ENCODE measurements around the gene PRPF18.

The PRPF18 gene

DNA sequence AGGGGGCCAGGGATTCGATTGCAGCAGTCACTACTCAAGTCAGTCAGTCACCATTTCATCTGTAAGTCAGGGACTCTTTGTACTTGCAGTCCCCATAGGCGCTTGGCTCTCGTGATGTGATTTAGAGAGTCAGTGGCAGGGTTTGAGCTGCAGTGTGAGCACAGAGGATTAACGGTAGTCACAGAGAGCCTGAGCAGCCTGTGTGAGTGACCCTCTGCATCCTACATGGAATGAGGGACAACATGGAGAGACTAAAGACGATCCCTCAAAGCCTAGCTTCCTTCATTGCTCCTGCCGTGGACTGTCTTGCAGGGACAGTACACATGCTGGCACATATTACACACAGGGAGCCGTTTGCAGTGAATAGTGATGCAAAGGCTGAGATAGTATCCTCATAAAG, 56.3 kb downstream of the PRPF18 start:
- no peak for DNase-seq (ENCODE audit: low read depth)

DNA sequence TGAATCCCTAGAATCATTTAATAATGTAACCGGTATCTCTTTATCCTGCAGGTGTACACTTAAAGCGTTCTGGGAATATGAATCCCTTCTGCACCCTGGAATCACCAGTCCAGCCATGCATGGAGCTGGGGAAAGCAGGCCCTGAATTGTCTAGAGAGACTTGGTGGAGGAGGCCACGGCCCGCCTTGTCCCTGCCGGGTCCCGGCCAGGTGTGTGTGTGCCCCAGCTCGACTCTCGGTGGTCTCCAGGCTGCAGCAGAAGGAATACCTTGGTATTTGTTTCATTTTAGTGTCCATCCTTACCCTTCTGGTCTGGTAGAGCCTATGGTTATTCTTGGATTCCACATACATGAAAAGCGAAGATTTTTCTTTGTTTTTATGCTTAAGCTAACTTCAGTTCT, 58.1 kb downstream of the PRPF18 start:
- no peak for DNase-seq (ENCODE audit: low read depth)

DNA sequence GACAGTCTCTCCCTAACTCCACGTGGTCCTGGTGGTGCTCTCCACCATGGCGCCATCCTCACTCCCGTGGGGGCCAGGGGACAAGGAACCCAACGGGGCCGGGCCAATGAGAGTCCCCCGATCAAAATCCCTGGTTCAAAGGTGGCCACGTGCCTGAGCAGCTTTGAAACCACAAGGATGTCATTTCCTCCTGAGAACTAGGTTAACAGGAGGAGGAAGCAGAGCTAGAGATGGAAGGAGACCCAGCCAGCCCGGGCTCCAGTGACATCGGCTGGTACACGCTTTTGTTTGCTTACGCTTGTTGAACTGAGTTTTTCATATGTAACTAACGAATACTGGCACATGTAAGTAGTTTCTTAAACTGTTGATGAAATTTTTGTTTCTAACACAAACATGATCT, 61.7 kb downstream of the PRPF18 start:
- DNase-seq (ENCODE audit: low read depth): no peak

DNA sequence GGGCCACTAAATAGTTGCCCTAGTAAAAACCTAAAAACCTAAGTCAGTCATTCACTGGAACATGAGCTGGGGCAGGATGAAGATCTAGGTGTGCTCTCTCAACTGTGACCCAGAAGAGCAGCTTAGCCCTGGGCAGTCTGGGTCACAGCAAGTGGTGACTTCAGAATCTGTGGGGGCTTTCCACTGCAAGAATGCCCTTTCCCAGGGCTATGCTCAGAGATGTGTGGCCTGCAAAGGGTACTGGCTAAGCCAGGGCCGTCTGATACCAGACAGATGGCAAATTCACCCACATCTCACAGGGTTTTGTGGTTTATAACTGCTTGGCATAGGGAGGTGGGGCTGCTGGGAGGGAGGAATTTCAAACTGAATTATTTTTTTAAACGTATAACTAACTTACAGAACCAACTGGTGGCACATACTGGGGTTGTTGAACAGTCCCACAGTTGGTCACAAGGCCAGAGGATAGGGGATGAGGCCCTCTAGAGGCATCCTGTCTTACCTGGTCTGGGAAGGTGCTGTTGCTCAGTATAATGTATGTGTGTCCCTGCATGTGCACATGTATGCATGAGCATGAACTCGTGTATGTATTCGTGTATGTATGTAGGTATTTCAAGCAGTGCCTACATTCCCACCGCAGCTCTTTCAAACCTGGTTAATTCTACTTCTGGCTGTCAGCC, 63.2 kb downstream of the PRPF18 start:
- DNase-seq (ENCODE audit: low read depth): no peak

DNA sequence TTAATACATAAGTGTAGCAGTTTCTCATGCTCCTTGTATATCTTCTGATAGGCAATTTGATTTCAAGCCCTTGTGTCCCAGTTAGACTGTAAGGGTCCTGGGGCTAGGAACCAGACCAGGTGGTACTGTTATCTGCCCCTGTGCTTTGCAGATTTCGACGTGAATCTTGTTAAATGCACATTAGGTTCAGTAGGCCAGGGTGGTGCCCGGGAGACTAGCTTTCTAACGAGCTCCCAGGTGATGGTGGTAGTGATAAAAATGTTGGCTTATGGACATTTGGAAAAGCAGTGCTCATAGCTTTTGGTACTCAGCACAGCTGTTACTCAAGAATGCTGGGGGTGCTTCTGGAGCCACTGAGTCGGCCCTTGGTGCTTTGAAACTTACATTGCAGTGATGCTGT, 64.2 kb downstream of the PRPF18 start:
- DNase-seq (ENCODE audit: low read depth): no peak

DNA sequence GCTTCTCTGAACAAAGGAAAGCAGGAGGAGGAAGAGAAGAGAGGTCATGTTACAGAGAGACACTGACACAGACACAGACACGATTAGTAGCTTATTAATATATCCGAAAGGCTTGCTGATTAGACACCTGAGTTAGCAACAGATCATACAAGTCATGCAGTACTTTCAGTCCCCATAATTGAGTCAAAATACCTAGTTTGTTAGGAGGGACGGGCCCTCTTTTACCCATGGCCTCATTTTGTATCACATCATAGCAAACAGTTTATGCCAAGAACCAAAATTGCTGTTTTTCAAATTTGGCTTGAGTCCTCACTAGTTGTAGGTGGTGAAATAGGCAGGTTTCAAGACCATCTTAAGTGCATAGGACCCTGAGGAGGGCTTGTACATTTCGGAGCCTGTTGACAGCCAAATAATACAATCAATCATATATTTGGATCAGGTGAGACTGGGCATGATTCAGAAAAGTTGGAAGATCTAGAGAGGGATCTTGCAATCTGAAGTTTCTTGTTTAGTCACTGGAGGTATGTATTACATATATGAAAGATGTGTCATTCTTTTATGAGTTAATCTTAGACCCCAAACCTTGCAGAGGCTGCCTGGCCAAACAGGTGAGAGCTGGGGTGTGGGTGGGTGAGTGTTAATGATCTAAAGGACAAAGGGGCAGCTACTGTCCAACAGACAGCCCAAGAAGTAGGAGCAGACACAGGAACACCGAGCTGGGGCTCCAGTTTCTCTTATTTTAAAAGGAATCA, 65.4 kb downstream of the PRPF18 start:
- DNase-seq (ENCODE audit: low read depth): no peak

DNA sequence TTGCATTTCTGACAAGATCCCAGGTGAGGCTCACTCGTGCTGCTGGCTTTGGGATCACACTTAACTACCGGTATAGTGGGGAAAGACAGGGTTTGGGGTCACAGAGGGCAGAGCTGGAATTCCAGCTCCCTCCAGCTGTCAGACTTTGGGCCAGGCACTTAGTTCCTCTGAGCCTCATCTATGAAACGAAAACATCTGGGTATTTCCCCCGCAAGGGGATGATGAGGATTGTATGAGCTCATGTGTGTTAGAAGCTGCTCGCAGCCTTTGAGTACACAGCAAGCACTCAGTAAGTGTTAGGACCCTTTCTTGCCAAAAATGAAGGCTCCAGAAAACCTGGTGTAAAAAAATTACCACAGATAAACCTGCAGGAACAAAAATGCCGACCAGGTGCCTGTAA, 66.1 kb downstream of the PRPF18 start:
- no peak for DNase-seq (ENCODE audit: low read depth)

DNA sequence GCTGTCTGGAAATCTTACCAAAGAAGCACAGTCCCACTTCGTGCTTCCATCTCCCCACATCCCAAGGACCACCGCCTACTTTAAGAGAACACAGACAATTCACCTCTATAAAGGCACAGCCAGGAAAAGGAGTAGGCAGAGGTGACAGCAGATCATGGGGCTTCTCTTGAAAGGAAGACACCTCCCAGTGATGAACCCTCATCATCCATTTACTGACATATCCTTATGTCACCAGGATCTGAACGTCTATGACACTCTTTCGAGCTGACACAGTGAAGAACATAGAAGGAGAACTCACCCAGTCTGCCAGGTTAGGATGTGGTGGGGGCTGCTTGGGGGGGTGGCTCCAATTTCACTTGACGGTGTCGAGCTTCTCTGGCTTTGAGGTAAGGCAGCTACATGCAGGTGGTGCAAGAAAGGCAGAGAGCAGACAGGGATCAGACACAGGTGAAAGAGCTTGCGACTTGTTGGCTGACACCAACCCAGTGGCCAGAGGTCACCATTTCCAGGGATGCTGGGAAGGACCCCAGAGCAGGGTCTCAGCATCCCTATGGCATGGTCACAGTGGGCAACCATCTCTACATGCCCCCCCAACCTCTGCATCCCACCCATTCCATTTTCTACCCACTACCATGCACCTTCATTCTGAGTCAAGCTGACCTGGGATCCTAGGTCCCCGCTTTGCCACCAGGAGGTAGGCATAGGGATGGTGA, 67.5 kb downstream of the PRPF18 start:
- DNase-seq (ENCODE audit: low read depth): no peak

DNA sequence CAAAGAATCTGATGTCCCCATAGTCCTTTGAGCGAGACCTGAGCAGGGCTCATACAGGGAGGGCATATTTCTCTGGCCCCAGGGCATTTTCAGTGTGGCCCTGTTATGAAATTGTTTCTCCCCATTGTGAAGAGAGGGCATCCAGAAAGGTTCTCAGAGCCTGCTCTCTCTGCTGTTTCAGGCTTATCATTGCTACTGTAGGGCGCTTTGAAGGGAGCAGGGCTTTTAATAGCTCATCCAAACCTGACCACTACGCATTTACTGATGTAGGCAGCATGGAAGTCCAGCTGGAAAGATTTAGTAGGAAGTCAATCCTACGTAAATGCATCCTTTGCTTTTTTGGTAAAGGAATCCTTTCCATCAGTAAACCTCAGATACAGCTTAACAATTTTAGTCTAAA, 68.1 kb downstream of the PRPF18 start:
- DNase-seq (ENCODE audit: low read depth): no peak

DNA sequence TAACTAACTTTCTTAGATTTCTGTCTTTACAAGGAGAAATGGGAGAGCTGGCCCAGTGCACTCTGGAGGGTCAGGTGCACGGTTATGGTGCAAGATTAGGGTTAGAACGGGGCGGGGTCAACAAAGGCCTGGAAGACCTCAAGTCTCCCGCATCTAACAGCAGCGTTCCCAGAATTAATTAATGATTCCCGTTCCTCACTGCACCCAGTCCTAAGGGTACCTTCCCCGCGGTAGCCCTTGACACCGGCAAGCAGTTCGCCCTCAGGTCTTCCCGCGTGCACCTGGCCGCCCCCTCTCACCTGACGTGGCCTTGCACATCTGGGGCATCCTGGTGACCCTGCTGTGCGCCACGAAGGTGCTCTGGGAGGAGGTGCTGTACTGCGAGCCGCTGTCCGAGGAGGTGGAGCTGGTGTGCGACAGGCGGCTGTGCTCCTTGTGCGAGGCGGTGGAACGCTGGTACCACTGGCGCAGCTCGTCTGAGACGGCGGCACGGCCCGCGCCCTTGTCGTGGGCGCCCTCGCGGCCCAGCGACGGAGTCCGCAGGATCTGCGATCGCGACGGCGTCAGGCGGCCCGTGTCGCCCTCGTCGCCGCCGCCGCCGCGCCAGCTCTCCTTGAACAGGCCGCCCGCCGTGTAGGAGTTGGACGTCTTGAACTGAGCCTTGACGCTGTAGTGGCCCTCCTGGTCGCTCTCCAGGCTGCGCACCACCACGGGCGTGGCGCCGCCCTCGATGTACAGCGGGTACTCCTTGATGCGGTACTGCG, 69.8 kb downstream of the PRPF18 start:
- no peak for DNase-seq (ENCODE audit: low read depth)

DNA sequence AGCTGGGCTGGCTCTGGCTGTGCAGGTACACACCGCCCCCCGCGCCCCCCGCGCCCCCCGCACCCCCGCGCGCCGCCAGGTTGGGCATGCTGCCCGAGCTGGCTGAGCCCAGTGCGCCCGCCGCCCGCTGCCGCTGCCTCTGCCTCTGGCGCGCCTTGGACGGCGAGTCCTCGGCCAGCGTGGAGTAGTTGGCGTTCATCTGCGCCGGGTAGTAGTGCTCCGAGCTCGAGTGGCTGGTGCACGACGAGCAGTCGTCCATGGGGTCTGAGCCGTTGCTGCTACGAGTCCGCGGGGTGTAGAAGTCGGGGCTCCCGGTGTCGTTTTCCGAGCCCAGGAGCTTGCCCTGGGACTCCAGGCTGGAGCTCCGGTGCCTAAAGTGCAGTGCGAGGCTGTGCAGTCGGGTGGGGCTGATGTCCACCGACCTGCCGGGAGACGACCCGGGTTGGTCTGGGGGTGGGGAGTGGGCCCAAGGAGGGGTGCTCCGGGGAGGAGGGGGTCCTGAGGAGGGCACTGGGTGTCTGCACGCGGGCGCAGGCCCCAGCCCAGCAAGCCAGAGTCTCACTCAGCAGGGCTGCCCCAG, 70.4 kb downstream of the PRPF18 start:
- no peak for DNase-seq (ENCODE audit: low read depth)

DNA sequence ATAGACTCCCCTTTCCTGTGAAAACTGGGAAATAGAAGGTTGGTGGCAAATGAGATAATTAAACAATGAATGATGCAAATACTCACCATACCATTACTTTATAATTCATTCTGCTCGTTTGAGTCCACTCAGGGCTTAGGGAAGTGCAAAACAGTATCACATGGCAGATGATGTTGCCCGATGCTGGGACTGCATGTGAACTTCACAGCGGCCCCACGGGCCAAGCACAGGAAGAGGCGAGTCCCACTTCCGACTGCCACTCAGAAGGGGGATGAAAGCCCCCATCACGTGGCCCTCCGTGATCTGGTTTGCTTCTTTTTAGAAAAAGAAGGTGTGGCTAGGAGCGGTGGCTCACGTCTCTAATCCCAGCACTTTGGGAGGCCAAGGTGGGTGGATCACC, 71.5 kb downstream of the PRPF18 start:
- DNase-seq (ENCODE audit: low read depth): no peak

DNA sequence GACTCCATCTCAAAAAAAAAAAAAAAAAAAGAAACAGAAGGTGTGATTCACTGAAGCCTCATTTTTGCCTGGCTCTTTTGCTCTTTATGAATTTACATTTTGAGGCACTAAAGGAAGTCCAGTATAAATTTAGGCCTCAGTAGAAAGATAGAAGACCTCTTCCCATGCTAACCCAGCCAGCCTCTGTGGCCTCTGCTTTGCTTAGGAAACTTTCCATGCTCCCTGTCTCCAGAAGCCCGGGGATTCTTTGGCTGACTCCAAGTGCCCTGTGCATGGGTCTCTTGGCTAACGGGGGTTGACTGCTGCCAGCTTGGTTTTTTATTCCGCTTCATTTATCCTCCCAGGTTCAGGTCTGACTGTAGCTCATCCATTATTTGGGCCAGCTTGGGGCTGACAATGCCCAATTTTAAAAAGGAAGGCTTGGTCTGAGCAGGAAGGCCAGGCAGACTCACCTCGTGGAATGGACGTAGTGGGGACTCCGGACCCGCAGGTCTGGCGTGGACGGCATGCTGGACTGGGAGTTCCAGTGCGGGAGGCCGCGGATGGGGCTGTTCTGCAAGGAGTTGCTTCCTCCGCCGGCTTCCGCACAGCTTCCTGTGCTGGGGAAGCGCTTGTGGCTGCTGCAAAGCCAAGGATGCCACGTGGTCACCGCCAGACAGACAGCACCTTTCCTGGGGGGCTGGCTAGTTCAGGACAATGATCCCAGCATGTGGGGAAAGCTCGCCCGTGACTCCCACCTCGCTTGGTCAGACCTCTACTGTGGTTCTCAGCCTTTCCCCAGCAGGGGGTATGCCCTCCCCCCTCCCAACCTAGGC, 72.3 kb downstream of the PRPF18 start:
- no peak for DNase-seq (ENCODE audit: low read depth)

DNA sequence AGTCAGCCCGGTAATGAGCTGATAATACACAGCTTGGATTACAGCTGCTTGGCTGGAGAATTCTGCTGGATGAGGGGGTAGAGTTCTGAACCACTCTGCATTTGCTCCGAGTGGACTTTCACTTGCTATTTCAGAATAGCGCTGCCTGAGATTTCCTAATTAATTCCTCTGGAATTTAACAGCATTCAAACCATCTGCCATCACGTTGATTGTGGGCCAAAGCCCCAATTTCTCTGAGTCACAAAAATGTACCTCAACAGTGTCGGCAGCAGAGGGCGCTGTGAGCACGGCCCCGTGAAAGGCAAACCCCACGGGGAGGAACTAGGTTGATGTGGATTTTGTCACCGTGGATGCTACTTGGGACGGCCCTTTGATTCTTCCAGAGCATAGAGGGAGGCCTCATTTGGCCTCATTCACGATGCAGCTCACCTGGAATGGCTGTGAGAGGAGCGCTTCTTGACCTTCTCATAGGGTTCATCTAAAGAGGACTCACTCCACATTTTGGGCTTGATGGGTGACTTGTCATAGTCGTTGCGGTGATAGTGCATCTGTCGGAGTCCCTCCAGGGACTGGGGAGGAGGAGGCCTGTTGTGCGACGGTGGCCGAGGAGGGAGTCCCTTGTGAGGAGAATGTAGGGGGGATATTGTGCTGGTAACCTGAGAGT, 73.3 kb downstream of the PRPF18 start:
- DNase-seq (ENCODE audit: low read depth): peak; percentile 42

DNA sequence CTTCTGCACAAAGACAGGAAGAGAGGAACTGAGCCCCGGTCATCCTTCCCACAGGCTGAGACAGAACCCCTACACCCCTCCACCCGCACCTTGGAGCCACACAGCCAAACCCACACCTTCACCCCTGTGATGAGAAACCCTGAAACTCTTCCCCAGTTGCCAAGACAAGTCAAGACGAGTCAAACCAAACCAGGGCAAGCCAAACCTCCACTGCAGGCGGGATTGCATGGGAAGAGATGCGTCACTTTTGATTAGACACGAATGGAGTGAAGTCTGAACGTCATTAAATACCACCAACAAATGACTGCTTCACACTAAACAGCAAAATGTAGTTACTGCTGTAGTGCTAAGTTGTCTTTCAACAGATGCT, 73.8 kb downstream of the PRPF18 start:
- no peak for DNase-seq (ENCODE audit: low read depth)

DNA sequence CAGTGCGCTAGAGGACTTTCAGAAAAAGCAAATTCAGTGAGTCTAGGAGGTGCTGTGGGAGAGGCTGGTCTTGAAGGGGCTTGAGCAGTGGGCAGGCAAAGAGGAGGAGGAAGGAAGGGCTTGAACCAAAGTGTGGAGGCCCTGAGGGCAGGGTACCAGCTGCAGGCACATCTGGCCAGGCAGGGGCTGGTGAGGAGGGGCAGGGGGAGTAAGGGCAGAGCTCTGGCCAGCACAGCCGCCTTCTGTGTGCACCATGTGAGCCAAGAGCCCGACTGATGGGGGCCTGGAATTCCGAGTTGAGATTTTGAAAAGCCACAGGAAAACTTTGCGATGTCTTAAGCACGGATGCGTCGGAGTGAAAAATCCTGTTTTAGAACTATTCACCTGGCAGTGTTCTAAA, 74.5 kb downstream of the PRPF18 start:
- no peak for DNase-seq (ENCODE audit: low read depth)

DNA sequence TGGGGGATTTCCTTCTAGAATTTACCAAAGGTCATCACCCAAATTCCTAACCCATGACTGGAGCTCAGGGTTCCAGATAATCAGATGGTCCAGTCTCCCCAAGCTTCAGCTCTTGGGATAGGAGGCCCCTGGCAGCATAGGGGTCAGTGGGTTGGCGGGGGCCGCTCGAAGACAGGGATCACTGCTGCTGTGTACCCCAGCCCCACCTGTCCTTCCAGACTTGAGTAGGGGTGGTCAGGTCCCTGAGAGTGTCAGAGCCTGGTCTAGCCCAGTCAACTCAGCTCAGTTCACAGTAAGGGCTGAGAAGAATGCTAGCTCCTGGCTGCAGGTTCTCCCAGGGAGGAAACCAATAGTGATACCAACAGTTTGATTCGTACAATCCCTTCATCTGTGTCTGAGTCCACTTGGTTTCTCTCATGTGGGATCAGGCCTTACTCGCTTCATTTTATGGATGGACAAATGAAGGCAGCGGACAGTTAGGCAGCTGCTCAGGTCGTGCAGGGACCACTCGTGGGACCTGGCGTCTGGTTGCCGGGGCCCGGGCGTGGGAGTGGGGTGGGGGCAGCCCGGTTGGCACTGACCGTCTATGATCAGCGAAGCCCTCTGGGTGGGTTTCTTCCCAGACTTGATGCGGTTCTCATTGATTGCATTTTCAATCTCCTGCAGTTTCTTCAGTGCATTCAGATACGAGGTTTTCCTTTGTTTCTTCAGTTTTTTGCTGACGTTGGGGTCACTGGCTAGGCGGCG, 78.9 kb downstream of the PRPF18 start:
- no peak for DNase-seq (ENCODE audit: low read depth)

DNA sequence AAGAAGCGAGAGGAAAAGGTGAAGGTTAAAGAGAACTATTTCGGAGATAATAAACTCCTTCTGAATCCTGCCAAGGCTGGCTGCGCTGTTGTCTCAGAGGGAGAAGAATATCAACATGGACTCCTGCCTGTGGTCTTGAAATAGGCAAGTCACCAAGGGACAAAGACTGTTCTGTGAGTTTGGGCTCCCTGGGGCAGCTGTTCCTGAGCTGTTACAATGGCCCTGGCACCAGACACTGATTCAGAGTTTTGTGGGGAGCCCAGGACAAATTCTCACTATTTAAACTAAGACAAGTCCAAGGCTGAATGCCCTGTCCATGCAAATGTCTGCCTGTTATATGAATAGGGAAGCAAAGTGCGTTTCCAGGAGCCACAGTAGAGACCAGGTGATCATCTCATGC, 81.4 kb downstream of the PRPF18 start:
- no peak for DNase-seq (ENCODE audit: low read depth)

DNA sequence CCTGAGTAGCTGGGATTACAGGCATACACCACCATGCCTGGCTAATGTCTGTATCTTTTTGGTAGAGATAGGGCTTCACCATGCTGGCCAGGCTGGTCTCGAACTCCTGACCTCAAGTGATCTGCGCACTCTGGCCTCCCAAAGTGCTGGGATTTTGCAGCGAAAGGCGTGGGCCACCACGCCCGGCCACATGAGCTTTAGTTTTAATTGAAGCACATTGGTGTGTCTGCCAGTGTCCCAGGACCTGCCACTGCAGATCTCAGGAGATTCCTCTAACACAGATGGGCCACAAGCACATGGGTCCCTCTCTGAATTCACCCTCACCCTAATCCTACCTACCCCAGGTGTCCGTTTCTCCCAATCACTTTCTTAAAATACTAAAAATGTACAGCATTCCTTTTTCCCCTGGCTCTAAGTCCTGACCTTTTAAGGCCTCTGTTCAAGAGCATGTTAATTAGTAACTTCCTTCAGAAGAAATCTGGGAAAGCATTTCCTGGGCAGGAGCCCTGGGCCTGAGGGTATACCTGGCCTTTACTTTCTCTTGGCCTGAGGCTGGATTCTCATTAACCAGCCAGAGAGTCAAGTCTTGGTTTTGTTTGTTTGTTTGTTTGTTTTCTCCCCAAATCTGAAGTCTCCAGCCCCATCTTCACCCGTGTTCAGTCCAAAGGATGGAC, 82.6 kb downstream of the PRPF18 start:
- DNase-seq (ENCODE audit: low read depth): no peak

DNA sequence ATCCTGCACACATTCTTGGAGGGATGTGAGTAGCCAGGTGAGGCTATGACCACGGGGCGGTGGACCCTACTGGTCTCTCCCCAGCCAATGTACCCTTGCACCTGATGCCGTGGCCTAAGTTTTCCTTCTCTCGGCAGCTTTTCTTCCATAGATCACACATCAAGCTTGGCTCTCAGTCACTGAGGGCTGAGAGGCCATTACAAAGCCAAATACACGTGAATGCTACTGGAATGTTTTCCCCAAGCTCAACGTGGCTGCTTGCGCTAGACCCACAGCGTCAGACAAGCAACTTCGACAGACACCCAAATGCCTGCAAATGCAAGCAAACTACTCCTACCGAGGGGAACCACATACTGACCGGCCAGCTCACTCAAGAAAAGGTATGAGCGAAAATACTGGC, 83.1 kb downstream of the PRPF18 start:
- DNase-seq (ENCODE audit: low read depth): no peak
